Measurements from ENCODE around the gene ZNF440. TPM values are rescaled to one million over a fixed set of nuclear protein-coding genes. Genes with fewer than 3 reads are reported as not detected.
"Not testable (repeated sequence)": the region's sequence is repeated elsewhere in the genome, so short reads cannot be mapped to it uniquely, and the experiment has no call there.

The ZNF440 gene
- total RNA-seq, 1 experiment from 2014 or later: 11.9 TPM

DNA sequence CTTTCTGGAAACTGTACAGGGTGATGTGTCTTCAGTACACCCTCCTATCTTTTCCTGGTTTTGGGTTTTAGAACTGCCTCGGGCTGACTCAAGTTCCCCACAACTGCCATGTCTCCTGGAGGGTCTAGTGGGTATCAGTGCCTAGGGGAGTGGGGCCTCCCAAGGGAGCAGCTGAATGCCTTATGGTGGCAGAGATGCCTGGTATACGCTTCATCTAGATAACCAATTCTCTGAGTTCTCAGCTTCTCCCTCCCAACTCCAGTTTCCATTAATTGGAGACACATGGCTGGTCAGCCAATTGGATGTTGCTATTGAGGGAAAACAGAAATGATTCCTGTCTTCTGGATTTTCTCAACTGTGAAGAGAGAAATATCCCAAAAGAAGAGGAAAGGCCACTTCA lies 47.2 kb downstream of the ZNF440 start:
- no peak for TF ChIP-seq EZH2 (IDR thresholded peaks at IDR 0.05; ENCODE audit: low read length, unreplicated experiment)
- TF ChIP-seq, protein P1, sequence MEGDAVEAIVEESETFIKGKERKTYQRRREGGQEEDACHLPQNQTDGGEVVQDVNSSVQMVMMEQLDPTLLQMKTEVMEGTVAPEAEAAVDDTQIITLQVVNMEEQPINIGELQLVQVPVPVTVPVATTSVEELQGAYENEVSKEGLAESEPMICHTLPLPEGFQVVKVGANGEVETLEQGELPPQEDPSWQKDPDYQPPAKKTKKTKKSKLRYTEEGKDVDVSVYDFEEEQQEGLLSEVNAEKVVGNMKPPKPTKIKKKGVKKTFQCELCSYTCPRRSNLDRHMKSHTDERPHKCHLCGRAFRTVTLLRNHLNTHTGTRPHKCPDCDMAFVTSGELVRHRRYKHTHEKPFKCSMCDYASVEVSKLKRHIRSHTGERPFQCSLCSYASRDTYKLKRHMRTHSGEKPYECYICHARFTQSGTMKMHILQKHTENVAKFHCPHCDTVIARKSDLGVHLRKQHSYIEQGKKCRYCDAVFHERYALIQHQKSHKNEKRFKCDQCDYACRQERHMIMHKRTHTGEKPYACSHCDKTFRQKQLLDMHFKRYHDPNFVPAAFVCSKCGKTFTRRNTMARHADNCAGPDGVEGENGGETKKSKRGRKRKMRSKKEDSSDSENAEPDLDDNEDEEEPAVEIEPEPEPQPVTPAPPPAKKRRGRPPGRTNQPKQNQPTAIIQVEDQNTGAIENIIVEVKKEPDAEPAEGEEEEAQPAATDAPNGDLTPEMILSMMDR (conservative IDR thresholded peaks at IDR 0.05; ENCODE audit: low read depth, low read length): no peak
- no peak for TF ChIP-seq EZH2phosphoT487 (IDR thresholded peaks at IDR 0.05; ENCODE audit: borderline replicate concordance, low read length)
- Histone ChIP-seq H3F3A (ENCODE audit: low read length, unreplicated experiment) (no peaks in the 10 kb centered on the region), H3K9me3 (ENCODE audit: low read length) (peaks cover 29% of the 10 kb centered on the region), H3K4me1 (ENCODE audit: insufficient read depth, low read length) (no peaks in the 10 kb centered on the region), H3K9ac (ENCODE audit: low read length) (no peak overlapping the region), H3K4me3 (ENCODE audit: low read length) (no peak overlapping the region), H4K20me1 (ENCODE audit: low read length) (no peaks in the 10 kb centered on the region), H3K9me2 (replicated peaks; ENCODE audit: low read length) (no peaks in the 10 kb centered on the region), H2AFZ (ENCODE audit: low read length) (no peak overlapping the region), H3K27me3 (ENCODE audit: low read length) (no peaks in the 10 kb centered on the region), H3K4me2 (ENCODE audit: low read length) (no peak overlapping the region), H3K79me2 (ENCODE audit: low read length) (no peaks in the 10 kb centered on the region), H3K27ac (ENCODE audit: low read length) (no peak overlapping the region), H3K36me3 (ENCODE audit: low read depth, low read length) (peaks cover 6% of the 10 kb centered on the region)
- no peak for DNase-seq
- ATAC-seq: no peak
- ChIA-PET POLR2A (ENCODE audit: unreplicated experiment) (no interaction called here), CTCF (no interaction called here)
- no TSS peak for BruUV-seq (replicated peaks)
- intact Hi-C loops (cut with micrococcal nuclease): no loop called here

DNA sequence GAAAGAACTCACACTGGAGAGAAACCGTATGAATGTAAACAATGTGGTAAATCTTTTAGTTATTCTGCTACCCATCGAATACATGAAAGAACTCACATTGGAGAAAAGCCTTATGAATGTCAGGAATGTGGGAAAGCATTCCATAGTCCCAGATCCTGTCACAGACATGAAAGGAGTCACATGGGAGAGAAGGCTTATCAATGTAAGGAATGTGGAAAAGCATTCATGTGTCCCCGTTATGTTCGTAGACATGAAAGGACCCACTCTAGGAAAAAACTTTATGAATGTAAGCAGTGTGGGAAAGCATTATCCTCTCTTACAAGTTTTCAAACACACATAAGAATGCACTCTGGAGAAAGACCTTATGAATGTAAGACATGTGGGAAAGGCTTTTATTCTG lies 53.7 kb downstream of the ZNF440 start:
- CTCF ChIA-PET; H3K9ac ChIP-seq (ENCODE audit: low read length); H3K27me3 ChIP-seq (ENCODE audit: low read length); H3K9me2 ChIP-seq (replicated peaks; ENCODE audit: low read length); H3K4me3 ChIP-seq (ENCODE audit: low read length); H3K79me2 ChIP-seq (ENCODE audit: low read length); POLR2A ChIA-PET (ENCODE audit: unreplicated experiment); BruUV-seq (replicated peaks); DNase-seq; H3K27ac ChIP-seq (ENCODE audit: low read length); H4K20me1 ChIP-seq (ENCODE audit: low read length); H3K4me2 ChIP-seq (ENCODE audit: low read length); intact Hi-C loops (cut with micrococcal nuclease); H3K4me1 ChIP-seq (ENCODE audit: insufficient read depth, low read length); H2AFZ ChIP-seq (ENCODE audit: low read length); ATAC-seq; H3F3A ChIP-seq (ENCODE audit: low read length, unreplicated experiment): not testable (repeated sequence)
- H3K36me3 ChIP-seq (ENCODE audit: low read depth, low read length): peaks cover 35% of the 10 kb centered on the region
- peaks cover 61% of the 10 kb centered on the region for H3K9me3 ChIP-seq (ENCODE audit: low read length)

DNA sequence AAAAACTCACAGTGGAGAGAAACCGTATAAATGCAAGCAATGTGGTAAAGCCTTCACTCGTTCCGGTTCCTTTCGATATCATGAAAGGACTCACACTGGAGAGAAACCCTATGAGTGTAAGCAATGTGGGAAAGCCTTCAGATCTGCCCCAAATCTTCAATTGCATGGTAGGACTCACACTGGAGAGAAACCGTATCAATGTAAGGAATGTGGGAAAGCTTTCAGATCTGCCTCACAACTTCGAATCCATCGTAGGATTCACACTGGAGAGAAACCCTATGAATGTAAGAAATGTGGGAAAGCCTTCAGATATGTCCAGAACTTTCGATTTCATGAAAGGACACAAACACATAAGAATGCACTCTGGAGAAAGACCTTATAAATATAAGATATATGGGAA lies 54.1 kb downstream of the ZNF440 start:
- Histone ChIP-seq H3K36me3 (ENCODE audit: low read depth, low read length) (peaks cover 35% of the 10 kb centered on the region), H3K4me2 (ENCODE audit: low read length) (no peak overlapping the region), H3K9me2 (replicated peaks; ENCODE audit: low read length) (no peaks in the 10 kb centered on the region), H3F3A (ENCODE audit: low read length, unreplicated experiment) (no peaks in the 10 kb centered on the region), H3K79me2 (ENCODE audit: low read length) (no peaks in the 10 kb centered on the region), H3K27me3 (ENCODE audit: low read length) (no peaks in the 10 kb centered on the region), H3K27ac (ENCODE audit: low read length) (no peak overlapping the region), H3K9me3 (ENCODE audit: low read length) (peaks cover 62% of the 10 kb centered on the region), H2AFZ (ENCODE audit: low read length) (no peak overlapping the region), H4K20me1 (ENCODE audit: low read length) (no peaks in the 10 kb centered on the region), H3K4me3 (ENCODE audit: low read length) (no peak overlapping the region), H3K9ac (ENCODE audit: low read length) (no peak overlapping the region), H3K4me1 (ENCODE audit: insufficient read depth, low read length) (no peaks in the 10 kb centered on the region)
- no peak for TF ChIP-seq EZH2phosphoT487 (IDR thresholded peaks at IDR 0.05; ENCODE audit: borderline replicate concordance, low read length)
- no peak for TF ChIP-seq EZH2 (IDR thresholded peaks at IDR 0.05; ENCODE audit: low read length, unreplicated experiment)
- TF ChIP-seq, protein P1 (conservative IDR thresholded peaks at IDR 0.05; ENCODE audit: low read depth, low read length): no peak
- intact Hi-C loops (cut with micrococcal nuclease): no loop called here
- BruUV-seq (replicated peaks): no TSS peak
- POLR2A ChIA-PET (ENCODE audit: unreplicated experiment): no interaction called here
- CTCF ChIA-PET: no interaction called here
- no peak for ATAC-seq
- no peak for DNase-seq

Measured in PC-3 (cell line).